Stomach (tissue), 9 donors: ENCODE measurements around the gene CLTRN. TPM values are rescaled to one million over a fixed set of nuclear protein-coding genes. Genes with fewer than 3 reads are reported as not detected.
A peak's percentile ranks its signal among the peaks of the same experiment; 100 is the strongest.

ENCODE experiments used
- DNase-seq, 2 donors: peaks; one replicate each; pipeline versions ENCODE4 v3.0.0 to v3.0.0-alpha.2; 2013 to 2019
- H3K27ac ChIP-seq, 5 donors: fragments of 200-600 bp in 4 of 5; sonication (generic) in 4 of 5; one replicate each; pipeline ENCODE4 v1.5.1; 2013 to 2019; ENCODE audit warnings: mild to moderate bottlenecking in 1 of 5, moderate library complexity in 1 of 5
- H3K27me3 ChIP-seq, 3 donors: fragments of 200-600 bp; sonication (generic); one replicate each; pipeline ENCODE4 v1.5.1; 2017 to 2019; ENCODE audit warnings: mixed run types in 1 of 3
- H3K36me3 ChIP-seq, 4 donors: fragments of 200-600 bp; sonication (generic); 1 replicate in 3 of 4; 2 replicates in 1 of 4; pipeline ENCODE4 v1.5.1; 2016 to 2019
- H3K4me1 ChIP-seq, 4 donors: fragments of 200-600 bp; sonication (generic); one replicate each; pipeline ENCODE4 v1.5.1; 2016 to 2019
- H3K4me3 ChIP-seq, 4 donors: fragments of 200-600 bp; sonication (generic) in 3 of 4; one replicate each; pipeline ENCODE4 v1.5.1; 2016 to 2019; ENCODE audit warnings: mild to moderate bottlenecking in 1 of 4
- H3K9me3 ChIP-seq, 4 donors: fragments of 200-600 bp; sonication (generic); one replicate each; pipeline ENCODE4 v1.5.1; 2016 to 2019
- CTCF ChIP-seq, 7 experiments: fragments of 450-650 bp in 4 of 7; fragments of 200-600 bp in 3 of 7; sonication (generic) in 3 of 7; IDR thresholded peaks; one replicate each; pipeline ENCODE4 v1.5.1; 2016 to 2019; ENCODE audit warnings: antibody characterized with exemption in 7 of 7, control low read depth in 2 of 7, mild to moderate bottlenecking in 1 of 7
- EP300 ChIP-seq: sonication (generic); formaldehyde crosslinking; IDR thresholded peaks from one replicate; pipeline ENCODE4 v1.6.1; 2017; ENCODE audit warnings: antibody characterized with exemption
- POLR2A ChIP-seq, 4 donors: fragments of 450-650 bp; IDR thresholded peaks; one replicate each; pipeline ENCODE4 v1.6.1; 2016; ENCODE audit warnings: antibody characterized with exemption in 4 of 4, control low read depth in 2 of 4, mild to moderate bottlenecking in 1 of 4, moderate library complexity in 1 of 4
- POLR2AphosphoS5 ChIP-seq, 3 donors: sonication (generic); formaldehyde crosslinking; IDR thresholded peaks; one replicate each; pipeline ENCODE4 v1.6.1; 2016; ENCODE audit warnings: antibody characterized with exemption in 3 of 3
- WGBS, 5 donors: extraction: QIAGEN DNeasy Blood & Tissue Kit in 3 of 5; methylation state at CpG; one replicate each; pipeline versions ENCODE4 v1.1.5 to v1.1.7; 2013 to 2018; 5-methylcytosine and 5-hydroxymethylcytosine counted together
- intact Hi-C: fragments of 100-400 bp; cut with DNase I; formaldehyde crosslinking; loops from one replicate; pipeline ENCODE4 v1.15.1; 2023; ENCODE audit warnings: low total_unique reads
- polyA plus RNA-seq, 3 donors: library from polyadenylated mRNA; stranded (reverse); fragments of 200-250 nt; gene quantifications; one replicate each; pipeline ENCODE4 v1.2.3, GENCODE V29; 2013
- total RNA-seq, 5 donors: library from RNA; depleted of rRNA; stranded (reverse); fragments of >200 nt; gene quantifications; one replicate each; pipeline versions ENCODE4 v1.1.0 to v1.2.3, GENCODE V29; 2014 to 2016
- donor health status: healthy with polysubstance abuse.
- donor health status: Bipolar disorder and iron deficiency.
- donor health status: healthy.

The CLTRN gene
- total and polyA plus RNA-seq, 8 donors: 2.4 to 8.5 (median 3.5) TPM; not detected in 3

GRCh38 chrX:15675490-15675921 lies 10.9 kb upstream of the CLTRN start:
- 0 to 2% (median 0%) methylated on average over 23 to 38 of the region's 38 CpGs for WGBS, 5 donors
- no peaks in the 10 kb centered on the region for H3K9me3 ChIP-seq
- DNase-seq: peak; percentile 89 to 96
- intact Hi-C loops: no loop called here
- peaks cover 8 to 33% (median 21%) of the 10 kb centered on the region in 4 donors for H3K4me1 ChIP-seq
- TF ChIP-seq EP300: no peak
- peak in 1 of 4 donors; percentile 33 for TF ChIP-seq POLR2A (IDR thresholded peaks at IDR 0.05)
- TF ChIP-seq CTCF (IDR thresholded peaks at IDR 0.05): no peak
- TF ChIP-seq POLR2AphosphoS5 (IDR thresholded peaks at IDR 0.05): peak; percentile 9 to 70 (median 60)
- H3K36me3 ChIP-seq: peaks cover 0 to 3% (median 0%) of the 10 kb centered on the region in 4 donors
- peak overlapping the region; percentile 69 to 75 (median 72) for H3K4me3 ChIP-seq
- H3K27ac ChIP-seq: peak overlapping the region; percentile 93 to 99 (median 97)
- H3K27me3 ChIP-seq: no peaks in the 10 kb centered on the region

- Histone ChIP-seq H3K4me1 (peaks cover 8 to 33% (median 21%) of the 10 kb centered on the region in 4 donors), H3K27me3 (peaks cover 0 to under 1% (median 0%) of the 10 kb centered on the region in 3 donors), H3K36me3 (peaks cover 0 to 3% (median 0%) of the 10 kb centered on the region in 4 donors), H3K9me3 (no peaks in the 10 kb centered on the region), H3K27ac (peak overlapping the region; percentile 93 to 99 (median 97)), H3K4me3 (peak overlapping the region; percentile 69 to 75 (median 72))
- intact Hi-C loops: no loop called here
- TF ChIP-seq CTCF (IDR thresholded peaks at IDR 0.05) (no peak), EP300 (peak; percentile 41), POLR2A (IDR thresholded peaks at IDR 0.05) (peak in 2 of 4 donors; percentile 42 to 77), POLR2AphosphoS5 (IDR thresholded peaks at IDR 0.05) (peak; percentile 80 to 92 (median 87))
- WGBS, 5 donors: 0% methylated on average over 35 to 49 of the region's 49 CpGs
- DNase-seq: peak; percentile 98
Observed at GRCh38 chrX:15674841-15675489, 10.4 kb upstream of the CLTRN start.

GRCh38 chrX:15674514-15674840 lies 9.9 kb upstream of the CLTRN start:
- Histone ChIP-seq H3K4me1 (peaks cover 8 to 33% (median 21%) of the 10 kb centered on the region in 4 donors), H3K27ac (peak overlapping the region; percentile 93 to 99 (median 97)), H3K9me3 (no peaks in the 10 kb centered on the region), H3K4me3 (peak overlapping the region; percentile 69 to 75 (median 72)), H3K27me3 (peaks cover 0 to 3% (median 0%) of the 10 kb centered on the region in 3 donors), H3K36me3 (peaks cover 0 to 3% (median 0%) of the 10 kb centered on the region in 4 donors)
- DNase-seq: no peak
- TF ChIP-seq POLR2A (IDR thresholded peaks at IDR 0.05): no peak
- TF ChIP-seq CTCF (IDR thresholded peaks at IDR 0.05): no peak
- TF ChIP-seq EP300: no peak
- TF ChIP-seq POLR2AphosphoS5 (IDR thresholded peaks at IDR 0.05): no peak
- intact Hi-C loops: no loop called here
- 0 to 4% (median 0%) methylated on average over 9 to 13 of the region's 13 CpGs for WGBS, 5 donors

GRCh38 chrX:15673970-15674369 lies 9.4 kb upstream of the CLTRN start:
- no peak for DNase-seq
- TF ChIP-seq CTCF (IDR thresholded peaks at IDR 0.05): no peak
- no peak for TF ChIP-seq POLR2AphosphoS5 (IDR thresholded peaks at IDR 0.05)
- no peak for TF ChIP-seq POLR2A (IDR thresholded peaks at IDR 0.05)
- no peak for TF ChIP-seq EP300
- Histone ChIP-seq H3K36me3 (peaks cover 0 to under 1% (median 0%) of the 10 kb centered on the region in 4 donors), H3K4me1 (peaks cover 8 to 33% (median 21%) of the 10 kb centered on the region in 4 donors), H3K27ac (peak overlapping the region; percentile 93 to 99 (median 97)), H3K27me3 (peaks cover 0 to 3% (median 0%) of the 10 kb centered on the region in 3 donors), H3K4me3 (peak overlapping the region; percentile 69 to 75 (median 72)), H3K9me3 (no peaks in the 10 kb centered on the region)
- WGBS, 5 donors: 42 to 67% (median 53%) methylated on average over 3 of the region's 3 CpGs
- intact Hi-C loops: no loop called here
